ENCODE data around the gene UBL7. TPM values are rescaled to one million over a fixed set of nuclear protein-coding genes. Genes with fewer than 3 reads are reported as not detected.

Gene UBL7
- total RNA-seq, 4 donors from 2014 or later, result 31.2 to 44.0 (median 35.2) TPM

- Histone ChIP-seq H3K27me3 (peaks cover 0 to 58% (median 8%) of the 10 kb centered on the region in 4 donors), H3K27ac (peak overlapping the region in 1 of 4 donors; percentile 6), H3K4me1 (peaks cover 6 to 51% (median 10%) of the 10 kb centered on the region in 3 donors), H3K4me3 (peak overlapping the region; percentile 47 to 90 (median 58)), H3K36me3 (no peaks in the 10 kb centered on the region), H3K9me3 (no peaks in the 10 kb centered on the region)
- no peak for DNase-seq
- TF ChIP-seq CTCF (IDR thresholded peaks at IDR 0.05) (no peak), POLR2A (IDR thresholded peaks at IDR 0.05) (no peak)
- 20 to 47% methylated on average over 1 to 8 of the region's 21 CpGs for WGBS, 2 donors
- intact Hi-C loops (cut with DNase I), result no loop called here
These were observed 28.5 kb downstream of the UBL7 start for GRCh38 chr15:74432271-74432967.

- intact Hi-C loops (cut with DNase I), result no loop called here
- no peak for TF ChIP-seq POLR2A (IDR thresholded peaks at IDR 0.05)
- no peak for TF ChIP-seq CTCF (IDR thresholded peaks at IDR 0.05)
- DNase-seq, result no peak
- peaks cover 6 to 51% (median 10%) of the 10 kb centered on the region in 3 donors for H3K4me1 ChIP-seq
- no peaks in the 10 kb centered on the region for H3K9me3 ChIP-seq
- H3K36me3 ChIP-seq, result no peaks in the 10 kb centered on the region
- H3K27me3 ChIP-seq, result peaks cover 0 to 58% (median 8%) of the 10 kb centered on the region in 4 donors
- WGBS, 2 donors, result 81 to 95% methylated on average over 3 to 4 of the region's 8 CpGs
- H3K27ac ChIP-seq, result no peak overlapping the region
- peak overlapping the region in 2 of 4 donors; percentile 59 to 90 for H3K4me3 ChIP-seq
These were observed 29.3 kb downstream of the UBL7 start for GRCh38 chr15:74431645-74432044.

- no peak overlapping the region for H3K27ac ChIP-seq
- peak overlapping the region in 1 of 4 donors; percentile 59 for H3K4me3 ChIP-seq
- H3K4me1 ChIP-seq, result peaks cover 6 to 51% (median 10%) of the 10 kb centered on the region in 3 donors
- H3K27me3 ChIP-seq, result peaks cover 0 to 58% (median 8%) of the 10 kb centered on the region in 4 donors
- WGBS, 2 donors, result 80 to 91% methylated on average over 1 of the region's 1 CpG
- no peak for DNase-seq
- no peak for TF ChIP-seq CTCF (IDR thresholded peaks at IDR 0.05)
- TF ChIP-seq POLR2A (IDR thresholded peaks at IDR 0.05), result no peak
- no peaks in the 10 kb centered on the region for H3K36me3 ChIP-seq
- H3K9me3 ChIP-seq, result no peaks in the 10 kb centered on the region
- intact Hi-C loops (cut with DNase I), result no loop called here
These were observed 29.8 kb downstream of the UBL7 start for GRCh38 chr15:74431116-74431515.

GRCh38 chr15:74430510-74430951 lies 30.4 kb downstream of the UBL7 start:
- intact Hi-C loops (cut with DNase I), result no loop called here
- DNase-seq, result no peak
- Histone ChIP-seq H3K36me3 (no peaks in the 10 kb centered on the region), H3K27me3 (peaks cover 0 to 58% (median 8%) of the 10 kb centered on the region in 4 donors), H3K9me3 (no peaks in the 10 kb centered on the region), H3K4me3 (peak overlapping the region in 1 of 4 donors; percentile 59), H3K27ac (no peak overlapping the region), H3K4me1 (peaks cover 6 to 51% (median 10%) of the 10 kb centered on the region in 3 donors)
- WGBS, 2 donors, result 36 to 38% methylated on average over 5 of the region's 6 CpGs
- TF ChIP-seq CTCF (IDR thresholded peaks at IDR 0.05), result no peak
- no peak for TF ChIP-seq POLR2A (IDR thresholded peaks at IDR 0.05)

GRCh38 chr15:74429781-74430400 lies 31.1 kb downstream of the UBL7 start:
- 85 to 87% methylated on average over 6 of the region's 6 CpGs for WGBS, 2 donors
- H3K27ac ChIP-seq, result peak overlapping the region in 1 of 4 donors; percentile 9
- H3K4me1 ChIP-seq, result peaks cover 6 to 51% (median 10%) of the 10 kb centered on the region in 3 donors
- H3K9me3 ChIP-seq, result no peaks in the 10 kb centered on the region
- DNase-seq, result no peak
- H3K27me3 ChIP-seq, result peaks cover 0 to 58% (median 8%) of the 10 kb centered on the region in 4 donors
- H3K36me3 ChIP-seq, result no peaks in the 10 kb centered on the region
- H3K4me3 ChIP-seq, result no peak overlapping the region
- no peak for TF ChIP-seq POLR2A (IDR thresholded peaks at IDR 0.05)
- no peak for TF ChIP-seq CTCF (IDR thresholded peaks at IDR 0.05)
- intact Hi-C loops (cut with DNase I), result no loop called here
